NCI-H1417 treated with DMSO at 0.1 percent for 48 hours (cell line): ENCODE results near the gene ARHGAP26.

Experiments
- DNase-seq: peaks from one replicate; lab custom pipeline; 2025; lab: John Stamatoyannopoulos, UW

The ARHGAP26 gene

GRCh38 chr5:143243103-143243502, 472.9 kb downstream of the ARHGAP26 start:
- DNase-seq, result no peak

DNA sequence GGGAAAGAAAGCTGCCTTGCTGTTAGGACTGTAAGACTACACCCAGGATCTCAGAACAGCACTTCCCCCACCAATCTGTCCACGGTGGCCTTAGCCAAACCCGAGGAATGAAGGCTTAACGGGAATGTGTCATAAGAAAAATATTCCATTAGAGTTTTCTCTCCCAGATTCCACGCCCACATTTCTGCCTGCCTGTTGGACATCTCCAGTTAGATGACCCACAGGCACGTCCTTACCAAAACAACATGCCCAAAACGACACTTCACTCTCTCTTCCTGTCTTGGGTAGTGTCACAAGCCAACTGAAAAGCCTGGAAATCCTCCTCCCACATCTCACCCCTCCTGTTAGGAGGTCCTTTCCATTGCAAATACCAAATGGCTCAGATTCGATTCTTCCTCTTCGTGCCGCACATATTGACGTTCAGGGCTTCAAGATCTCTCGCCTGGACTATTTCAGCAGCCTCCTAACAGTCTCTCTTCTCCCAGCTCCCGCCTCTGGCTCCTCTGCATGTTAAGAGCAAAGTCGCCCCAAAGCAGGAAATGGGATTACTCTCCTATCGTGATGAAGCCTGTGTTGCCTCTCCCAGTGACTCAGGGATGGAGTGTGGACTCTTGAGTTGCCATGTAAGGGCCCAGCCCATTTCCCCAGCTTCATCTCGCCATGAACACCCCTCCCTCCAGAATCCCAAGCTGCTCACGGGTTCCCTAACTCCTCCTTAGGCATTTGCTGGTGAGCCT, 474.0 kb downstream of the ARHGAP26 start:
- no peak for DNase-seq

DNA sequence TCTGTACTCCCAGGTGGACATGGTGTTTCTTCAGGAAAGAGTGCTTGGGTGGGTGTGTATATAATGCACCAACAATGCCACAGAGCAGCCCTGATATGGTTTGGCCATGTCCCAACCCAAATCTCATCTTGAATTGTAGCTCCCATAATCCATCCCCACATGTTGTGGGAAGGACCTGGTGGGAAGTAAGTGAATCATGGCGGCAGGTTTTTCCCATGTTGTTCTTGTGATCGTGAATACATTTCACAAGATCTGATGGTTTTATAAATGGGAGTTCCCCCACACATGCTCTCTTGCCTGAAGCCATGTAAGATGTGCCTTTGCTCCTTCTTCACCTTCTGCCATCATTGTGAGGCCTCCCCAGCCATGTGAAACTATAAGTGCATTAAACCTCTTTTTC, 474.8 kb downstream of the ARHGAP26 start:
- no peak for DNase-seq

DNA sequence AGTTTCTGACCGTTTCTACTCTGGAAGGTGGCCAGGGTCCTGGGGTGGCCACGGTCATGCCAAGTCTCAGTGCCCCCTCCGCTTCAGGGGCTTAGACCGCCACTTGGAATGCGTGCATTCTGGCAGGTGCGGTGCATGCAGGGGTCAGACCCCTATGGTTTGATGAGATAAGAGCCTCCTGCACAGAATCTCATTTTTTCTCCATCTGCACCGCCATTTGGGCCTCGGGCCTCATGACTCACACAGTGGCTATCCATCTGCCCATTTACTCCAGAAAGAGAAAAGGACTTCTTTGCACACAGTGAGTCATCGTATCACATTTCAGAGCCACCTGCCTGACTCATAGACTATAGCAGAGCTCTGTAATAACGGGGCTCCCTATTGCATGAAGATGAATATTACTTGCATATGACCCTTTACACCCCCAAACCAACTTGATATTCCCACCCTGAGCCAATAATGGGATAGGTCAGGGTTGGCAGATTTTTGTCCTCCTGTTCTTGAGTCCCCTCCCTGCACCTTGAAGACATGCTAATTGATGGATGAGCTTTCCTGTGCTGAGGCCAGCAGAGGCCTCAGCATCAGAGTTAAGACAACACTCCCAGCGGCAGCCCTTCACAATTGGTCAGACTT, 475.9 kb downstream of the ARHGAP26 start:
- DNase-seq, result no peak

- no peak for DNase-seq
These were observed 477.1 kb downstream of the ARHGAP26 start for GRCh38 chr5:143247134-143247815.

- DNase-seq, result no peak
These were observed 478.2 kb downstream of the ARHGAP26 start for GRCh38 chr5:143248391-143248790.

DNA sequence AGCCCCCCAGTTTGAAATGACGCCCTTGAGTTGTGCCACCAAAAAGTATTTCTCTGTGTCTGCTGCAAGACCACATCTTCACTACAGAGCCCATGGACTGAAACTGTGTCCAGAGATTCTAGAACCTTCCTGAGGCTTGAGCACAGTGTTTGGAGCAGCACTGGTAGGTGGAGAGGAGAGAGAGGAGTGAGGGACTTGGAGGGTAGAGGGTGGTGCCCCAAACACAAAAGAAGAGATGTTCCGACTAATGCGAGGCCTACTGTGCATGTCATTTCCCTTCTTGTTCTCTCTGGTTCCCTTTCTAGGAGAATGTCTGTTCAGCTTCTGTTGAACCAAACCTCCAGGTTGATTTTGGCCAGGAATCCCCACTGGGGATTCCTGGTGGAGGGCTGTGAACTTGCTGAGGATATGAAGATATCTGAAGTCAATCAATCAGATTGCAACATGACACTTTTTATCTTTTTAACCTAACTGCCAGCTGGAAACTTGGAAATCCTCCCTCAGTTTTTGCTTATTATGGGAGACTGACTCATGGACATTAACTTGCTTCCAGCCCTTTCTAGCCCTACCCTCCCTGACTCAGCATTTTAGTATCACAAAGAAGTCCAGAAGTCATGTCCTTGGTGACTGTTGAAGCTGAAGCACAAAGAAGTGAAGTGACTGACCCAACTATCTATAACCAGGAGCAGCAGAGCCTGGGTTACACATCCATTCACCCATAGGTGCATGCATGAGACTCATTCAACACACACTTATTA, 478.8 kb downstream of the ARHGAP26 start:
- DNase-seq, result no peak

DNA sequence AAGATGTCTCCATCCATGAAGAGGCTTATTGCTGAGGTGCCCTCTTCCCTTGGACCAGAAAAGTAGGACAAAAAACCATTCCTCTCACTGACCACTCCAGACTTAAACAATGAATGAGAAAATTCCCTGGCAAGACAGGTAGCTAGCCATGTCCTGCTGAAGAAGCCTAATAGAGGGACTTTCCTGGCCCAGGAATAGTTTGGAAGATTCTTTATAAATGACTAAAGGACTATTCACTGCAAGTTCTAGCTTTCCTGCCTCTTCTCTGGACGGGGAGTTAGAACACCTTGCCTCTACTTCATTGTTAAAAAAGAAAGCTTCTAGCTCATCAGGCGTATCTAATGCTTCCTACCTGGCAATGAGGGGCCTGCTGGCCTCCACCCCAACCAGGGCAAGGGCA, 479.7 kb downstream of the ARHGAP26 start:
- DNase-seq, result no peak

DNA sequence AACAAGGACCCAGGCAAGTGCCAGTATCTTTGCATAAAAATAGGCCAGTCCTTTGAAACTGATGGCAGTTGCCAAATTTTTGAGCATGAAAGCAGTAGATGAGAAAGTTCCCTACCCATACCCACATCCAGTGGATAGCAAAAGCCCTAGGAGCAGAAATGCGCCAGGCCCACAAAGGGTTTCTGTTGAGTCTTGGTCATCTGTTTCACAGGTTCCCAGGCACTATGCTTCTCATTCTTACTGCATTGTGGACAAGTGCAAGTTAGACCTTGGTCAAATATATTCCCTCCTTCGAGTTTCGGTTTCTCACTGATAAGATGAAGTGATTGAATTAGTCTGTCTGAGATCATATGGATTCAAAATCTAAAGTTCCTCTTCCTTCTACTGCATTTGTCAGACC, 481.0 kb downstream of the ARHGAP26 start:
- DNase-seq, result no peak

- no peak for DNase-seq
These were observed 481.8 kb downstream of the ARHGAP26 start for GRCh38 chr5:143251946-143252345.

GRCh38 chr5:143254819-143255218, 484.6 kb downstream of the ARHGAP26 start:
- DNase-seq, result no peak

DNA sequence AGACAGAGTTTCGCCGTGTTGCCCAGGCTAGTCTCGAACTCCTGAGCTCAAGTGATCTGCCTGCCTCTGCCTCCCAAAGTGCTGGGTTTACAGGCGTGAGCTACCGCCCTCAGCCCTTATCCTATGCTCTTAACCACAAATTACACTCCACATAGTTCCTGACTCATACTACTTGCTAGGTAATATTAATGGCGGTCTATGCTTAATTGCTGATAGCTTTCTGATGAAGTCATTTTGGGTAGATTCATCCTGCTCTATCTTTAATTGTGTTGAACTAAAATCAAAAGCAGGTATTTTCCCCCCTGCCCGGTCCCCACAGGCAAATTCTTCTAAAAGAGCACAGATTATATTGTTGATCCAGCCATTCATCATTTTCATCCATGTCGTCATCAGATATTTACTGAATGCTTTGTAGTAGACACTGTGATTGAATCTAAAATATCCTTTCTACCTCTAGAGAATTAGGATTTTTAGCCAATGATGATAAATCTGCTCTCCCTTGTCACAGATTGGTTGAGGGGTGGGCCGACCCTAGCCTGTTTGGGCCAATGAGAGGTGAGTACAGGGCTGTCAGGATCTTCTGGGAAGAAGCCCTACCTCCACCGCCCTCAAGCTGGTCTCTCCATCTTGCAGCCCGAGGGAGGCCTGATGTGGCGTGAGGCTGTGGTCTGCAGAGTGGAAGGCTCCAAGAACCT, 488.5 kb downstream of the ARHGAP26 start:
- no peak for DNase-seq

DNA sequence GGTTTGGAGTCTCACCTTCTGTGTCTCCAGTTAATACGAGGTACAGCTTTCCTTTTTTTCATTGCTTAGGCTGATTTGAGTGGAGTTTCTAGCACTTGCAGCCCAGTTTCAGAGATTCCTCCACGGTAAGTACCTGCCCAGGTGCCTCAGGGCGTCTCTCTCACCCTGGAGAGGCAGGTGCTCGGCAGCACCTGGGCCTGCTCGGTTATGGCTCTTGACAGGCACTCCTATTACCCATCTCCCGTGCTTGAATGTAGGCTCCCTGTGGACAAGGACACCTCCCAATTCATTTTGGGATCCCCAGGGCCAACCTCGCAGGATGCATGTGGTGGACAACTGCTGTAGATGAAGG, 489.1 kb downstream of the ARHGAP26 start:
- DNase-seq, result no peak

- no peak for DNase-seq
These were observed 491.7 kb downstream of the ARHGAP26 start for GRCh38 chr5:143261748-143262392.

DNA sequence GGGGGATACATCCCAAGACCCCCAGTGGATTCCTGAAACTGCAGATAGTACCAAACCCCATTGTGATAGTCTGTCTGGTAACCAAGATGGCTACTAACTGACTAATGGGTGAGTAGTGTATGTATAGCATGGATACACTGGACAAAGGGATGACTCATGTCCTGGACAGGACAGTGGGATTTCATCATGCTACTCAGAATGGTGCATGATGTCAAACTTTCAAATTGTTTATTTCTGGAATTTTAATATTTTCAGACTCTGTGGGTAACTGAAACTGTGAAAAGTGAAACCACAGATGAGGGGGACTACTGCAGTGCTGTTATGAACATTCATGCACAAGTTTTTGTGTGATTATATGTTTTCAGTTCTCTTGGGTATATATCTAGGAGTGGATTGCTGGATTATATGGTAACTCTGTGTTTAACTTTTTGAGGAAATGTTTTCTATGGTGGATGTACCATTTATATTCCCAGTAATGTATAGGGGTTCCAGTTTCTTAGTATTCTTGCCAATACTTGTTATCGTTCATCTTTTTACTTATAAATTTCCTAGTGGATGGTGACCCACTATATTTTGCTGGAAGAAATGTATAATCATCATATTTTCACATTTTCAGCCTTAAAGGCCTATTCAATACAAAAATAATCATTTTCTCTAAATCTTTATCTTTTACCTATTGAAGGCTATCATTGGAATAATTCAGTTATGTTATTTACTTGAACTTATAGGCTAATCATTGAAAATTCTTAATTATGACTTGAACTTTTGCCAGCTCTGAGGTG, 492.4 kb downstream of the ARHGAP26 start:
- no peak for DNase-seq

GRCh38 chr5:143263272-143263810, 493.2 kb downstream of the ARHGAP26 start:
- no peak for DNase-seq

DNA sequence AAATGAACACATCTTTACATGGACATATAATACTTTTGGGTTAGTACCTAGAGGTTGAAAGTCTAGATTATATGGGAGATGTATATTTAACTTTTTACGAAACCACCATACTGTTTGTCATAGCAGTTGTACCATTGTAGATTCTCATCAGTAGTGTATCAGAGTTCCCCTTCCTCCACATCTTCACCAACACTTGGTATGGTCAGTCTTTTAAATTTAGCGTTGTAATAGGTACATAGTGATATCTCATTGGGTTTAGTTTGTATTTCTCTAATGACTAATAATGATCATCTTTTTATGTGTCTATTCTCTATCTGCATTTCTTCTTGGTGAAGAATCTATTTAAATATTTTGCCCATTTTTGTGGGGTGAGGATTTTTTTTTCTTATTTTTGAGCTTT, 495.8 kb downstream of the ARHGAP26 start:
- no peak for DNase-seq

- DNase-seq, result no peak
These were observed 497.0 kb downstream of the ARHGAP26 start for GRCh38 chr5:143267186-143267585.

GRCh38 chr5:143268388-143268787, 498.2 kb downstream of the ARHGAP26 start:
- no peak for DNase-seq

DNA sequence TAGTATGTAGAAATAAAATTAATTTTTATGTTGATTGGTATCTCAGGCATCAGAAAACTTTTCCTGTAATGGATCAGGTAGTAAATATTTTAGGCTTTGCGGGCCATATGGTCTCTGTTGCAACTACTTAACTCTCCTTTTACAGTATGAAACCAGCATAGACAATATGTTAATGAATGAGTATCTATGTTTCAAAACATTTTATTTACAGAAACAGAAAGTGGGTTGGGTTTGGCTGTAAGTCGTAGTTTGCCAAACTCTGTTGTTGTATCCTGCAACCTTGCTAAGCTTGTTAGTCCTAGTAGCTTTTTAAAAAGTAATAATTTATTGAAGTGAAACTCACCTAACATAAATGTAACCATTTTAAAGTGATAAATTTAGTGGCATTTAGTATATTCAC, 501.3 kb downstream of the ARHGAP26 start:
- no peak for DNase-seq
